Measurements from ENCODE around the gene CASK.
"Not testable (repeated sequence)": the region's sequence is repeated elsewhere in the genome, so short reads cannot be mapped to it uniquely, and the experiment has no call there.

The CASK gene

DNA sequence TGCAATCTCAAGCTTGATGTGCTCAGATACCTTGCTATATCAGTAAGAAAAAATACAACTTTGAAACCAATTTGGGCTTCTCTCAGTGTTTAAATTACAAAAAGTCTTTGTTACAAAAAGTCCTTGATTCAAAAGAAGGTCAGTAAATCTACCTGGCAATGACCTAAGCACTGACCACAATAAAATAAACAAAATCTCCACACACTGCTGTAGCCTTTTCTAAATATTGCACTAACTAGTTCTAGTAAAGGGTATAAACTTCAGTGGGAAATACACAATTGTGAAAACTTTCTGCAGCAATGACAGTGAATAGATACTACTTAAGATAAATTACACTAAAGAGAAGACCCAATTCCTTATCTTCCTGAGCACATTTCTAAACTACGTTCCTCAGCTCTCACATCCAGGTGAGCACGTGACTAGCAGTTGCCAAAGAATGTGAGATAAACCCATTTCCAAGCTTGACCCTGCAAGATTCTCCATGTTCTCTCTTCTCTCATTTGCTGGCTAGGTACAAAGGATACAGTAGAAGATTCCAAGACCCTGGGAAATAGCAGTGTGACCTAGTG, 316.0 kb downstream of the CASK start:
- no peak overlapping the region for H3K4me3 ChIP-seq (ENCODE audit: low read length)
- DNase-seq (ENCODE audit: low read depth), result no peak
- TF ChIP-seq CTCF (conservative IDR thresholded peaks at IDR 0.05; ENCODE audit: low read depth, low read length), result no peak

- DNase-seq (ENCODE audit: low read depth); H3K4me3 ChIP-seq (ENCODE audit: low read length): not testable (repeated sequence)
Measured at GRCh38 chrX:41606057-41606456, 317.3 kb downstream of the CASK start.

DNA sequence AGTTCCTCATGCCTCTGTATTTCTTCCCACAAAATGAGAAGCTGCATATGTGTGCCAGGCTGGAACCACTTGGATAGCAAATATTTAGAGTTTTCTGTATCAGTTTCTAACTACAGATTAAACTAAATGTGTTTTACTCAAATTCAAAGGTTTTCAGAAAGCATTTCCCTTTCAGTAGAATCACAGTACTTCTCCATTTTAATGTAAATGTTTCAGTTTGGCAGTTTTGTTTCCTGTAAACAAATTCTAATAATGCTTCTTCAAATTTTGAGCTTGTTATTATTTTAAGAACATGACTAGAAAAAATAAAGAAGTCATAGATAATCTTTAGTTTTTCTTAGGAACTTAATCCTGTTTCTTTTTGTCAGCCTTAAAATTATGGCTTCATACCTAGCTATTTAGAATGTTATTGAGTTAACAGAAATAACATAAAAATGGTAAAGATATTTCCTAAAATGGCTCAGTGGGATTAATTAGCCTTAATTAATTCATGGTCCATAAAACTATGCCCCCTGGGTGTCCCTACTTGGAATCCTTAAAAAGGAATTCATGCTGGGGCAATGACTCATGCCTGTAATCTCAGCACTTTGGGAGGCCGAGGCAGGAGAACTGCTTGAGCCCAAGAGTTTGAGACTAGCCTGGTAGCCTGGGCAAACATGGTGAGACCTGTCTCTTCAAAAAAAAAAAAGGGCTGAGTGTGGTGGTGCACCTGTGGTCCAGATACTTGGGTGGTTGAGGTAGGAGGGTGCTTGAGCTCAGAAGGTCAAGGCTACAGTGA, 318.4 kb downstream of the CASK start:
- no peak for TF ChIP-seq CTCF (conservative IDR thresholded peaks at IDR 0.05; ENCODE audit: low read depth, low read length)
- no peak overlapping the region for H3K4me3 ChIP-seq (ENCODE audit: low read length)
- DNase-seq (ENCODE audit: low read depth), result no peak

- DNase-seq (ENCODE audit: low read depth), result no peak
- no peak overlapping the region for H3K4me3 ChIP-seq (ENCODE audit: low read length)
- no peak for TF ChIP-seq CTCF (conservative IDR thresholded peaks at IDR 0.05; ENCODE audit: low read depth, low read length)
Measured at GRCh38 chrX:41604177-41604576, 319.2 kb downstream of the CASK start.

DNA sequence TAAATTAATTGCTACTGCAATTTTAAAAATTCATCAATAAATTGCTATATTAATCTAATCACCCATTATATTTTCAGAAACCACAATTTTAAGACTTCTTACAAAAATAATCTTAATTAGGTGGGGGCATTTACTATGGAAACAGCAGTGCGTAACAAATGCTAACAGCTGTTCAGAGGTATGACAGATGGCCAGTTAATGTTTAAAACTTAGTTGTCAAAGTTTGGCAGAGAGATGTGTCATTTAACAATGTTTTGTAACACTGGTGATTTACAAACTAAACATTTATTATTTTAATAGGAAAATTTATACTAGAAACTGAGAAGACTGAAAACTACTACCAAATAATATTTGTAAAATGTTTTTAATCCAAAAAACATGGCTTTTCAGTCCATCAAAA, 319.8 kb downstream of the CASK start:
- DNase-seq (ENCODE audit: low read depth), result no peak
- no peak for TF ChIP-seq CTCF (conservative IDR thresholded peaks at IDR 0.05; ENCODE audit: low read depth, low read length)
- H3K4me3 ChIP-seq (ENCODE audit: low read length), result no peak overlapping the region

DNA sequence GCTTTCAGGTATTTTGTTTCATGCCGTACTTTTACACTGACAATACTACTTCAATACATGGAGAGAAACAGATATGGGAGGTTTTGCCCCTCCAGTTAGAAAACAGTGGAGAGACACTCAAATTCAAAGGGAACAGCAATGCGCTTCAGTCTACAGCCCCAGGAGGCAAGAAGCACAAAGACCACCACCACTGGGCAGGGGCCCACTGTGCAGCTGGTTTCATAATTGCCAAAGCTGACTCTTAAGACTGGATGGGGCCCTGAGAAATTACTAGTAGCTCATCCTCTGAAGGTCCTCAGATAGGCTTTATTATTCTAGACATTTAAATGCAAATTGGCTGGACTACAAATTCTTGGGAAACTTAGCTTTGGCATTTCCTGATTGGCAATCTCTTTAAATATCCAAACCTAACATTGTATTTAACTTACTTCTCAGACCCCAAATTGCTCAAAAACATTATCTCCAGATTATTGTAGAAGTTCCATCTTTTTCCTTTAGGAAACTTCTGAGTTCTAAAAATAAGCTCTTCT, 320.5 kb downstream of the CASK start:
- no peak for TF ChIP-seq CTCF (conservative IDR thresholded peaks at IDR 0.05; ENCODE audit: low read depth, low read length)
- H3K4me3 ChIP-seq (ENCODE audit: low read length), result no peak overlapping the region
- DNase-seq (ENCODE audit: low read depth), result no peak

GRCh38 chrX:41600291-41600690, 323.1 kb downstream of the CASK start:
- peak; percentile 50 for DNase-seq (ENCODE audit: low read depth)
- no peak for TF ChIP-seq CTCF (conservative IDR thresholded peaks at IDR 0.05; ENCODE audit: low read depth, low read length)

More at GRCh38 chrX:41600291-41600690, 323.1 kb downstream of the CASK start:
- no peak overlapping the region for H3K4me3 ChIP-seq (ENCODE audit: low read length)

Measured in retinal pigment epithelial cell (primary cell).